Uterus (tissue), 2 donors: ENCODE results near the gene DKKL1.

Experiments
- CTCF ChIP-seq, 4 experiments: fragments of 200-600 bp in 2 of 4; fragments of 450-650 bp in 2 of 4; sonication (generic) in 2 of 4; IDR thresholded peaks; one replicate each; pipeline ENCODE4 v1.5.1; 2016 to 2019; ENCODE audit warnings: antibody characterized with exemption in 4 of 4, mild to moderate bottlenecking in 2 of 4, moderate library complexity in 1 of 4
- POLR2A ChIP-seq, 2 donors: fragments of 450-650 bp; IDR thresholded peaks; one replicate each; pipeline ENCODE4 v1.6.1; 2016; ENCODE audit warnings: antibody characterized with exemption in 2 of 2, mild to moderate bottlenecking in 1 of 2, moderate library complexity in 1 of 2

- TF ChIP-seq CTCF (IDR thresholded peaks at IDR 0.05) (no peak), POLR2A (IDR thresholded peaks at IDR 0.05) (no peak)
Observed at GRCh38 chr19:49343123-49343522, 20.6 kb upstream of the DKKL1 start.
